Measurements from ENCODE around the gene IL22. TPM values are rescaled to one million over a fixed set of nuclear protein-coding genes. Genes with fewer than 3 reads are reported as not detected.

Gene IL22
- total and polyA plus RNA-seq, 9 of the 15 experiments (the other 6 are each of a cell fraction or from before 2014, with no cell fraction given): not detected

DNA sequence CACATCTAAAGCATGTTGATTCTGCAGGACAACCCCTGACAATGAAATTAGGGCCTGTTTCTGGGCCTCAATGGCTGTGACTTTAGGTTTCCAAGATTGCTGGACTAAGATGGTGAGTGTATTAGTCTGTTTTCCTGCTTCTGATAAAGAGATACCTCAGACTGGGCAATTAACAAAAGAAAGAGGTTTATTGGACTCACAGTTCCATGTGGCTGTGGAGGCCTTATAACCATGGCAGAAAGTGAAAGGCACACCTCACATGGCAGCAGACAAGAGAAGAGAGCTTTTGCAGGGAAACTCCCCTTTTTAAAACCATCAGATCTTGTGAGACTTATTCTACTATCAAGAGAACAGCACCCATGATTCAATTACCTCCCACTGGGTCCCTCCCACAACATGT lies 10.6 kb downstream of the IL22 start:
- H3K36me3 ChIP-seq (ENCODE audit: control insufficient read depth, insufficient read depth, low read length): no peaks in the 10 kb centered on the region
- ATAC-seq (no peak), FAIRE-seq (no peak), DNase-seq (ENCODE audit: extremely low read depth in 1 of 4, low spot score in 3 of 4) (no peak)
- TF ChIP-seq ILK (tag; IDR thresholded peaks at IDR 0.05; ENCODE audit: borderline replicate concordance, low read depth) (no peak), ESRRB (CRISPR knock-in tag; IDR thresholded peaks at IDR 0.05; ENCODE audit: borderline replicate concordance) (no peak), CBFA2T3 (IDR thresholded peaks at IDR 0.05) (peak; percentile 16; the same call in 1 of the 2 replicates), SP2 (IDR thresholded peaks at IDR 0.05; ENCODE audit: extremely low read depth, low read depth, low read length, poor library complexity, severe bottlenecking) (no peak), HDAC1 (IDR thresholded peaks at IDR 0.05) (no peak), TEAD2 (tag; IDR thresholded peaks at IDR 0.05) (no peak), ZNF766 (CRISPR knock-in tag; conservative IDR thresholded peaks at IDR 0.05) (peak; percentile 88)
- TF ChIP-seq, protein P1, sequence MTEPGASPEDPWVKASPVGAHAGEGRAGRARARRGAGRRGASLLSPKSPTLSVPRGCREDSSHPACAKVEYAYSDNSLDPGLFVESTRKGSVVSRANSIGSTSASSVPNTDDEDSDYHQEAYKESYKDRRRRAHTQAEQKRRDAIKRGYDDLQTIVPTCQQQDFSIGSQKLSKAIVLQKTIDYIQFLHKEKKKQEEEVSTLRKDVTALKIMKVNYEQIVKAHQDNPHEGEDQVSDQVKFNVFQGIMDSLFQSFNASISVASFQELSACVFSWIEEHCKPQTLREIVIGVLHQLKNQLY (CRISPR knock-in tag; conservative IDR thresholded peaks at IDR 0.05): no peak
- no peaks in the 10 kb centered on the region for H3K79me2 ChIP-seq (ENCODE audit: control insufficient read depth, insufficient read depth, low read length)
- H2AFZ ChIP-seq (ENCODE audit: low read depth, low read length): no peak overlapping the region
- no peaks in the 10 kb centered on the region for H3K9me1 ChIP-seq (ENCODE audit: control insufficient read depth, insufficient read depth, low read length)
- H3K27me3 ChIP-seq (ENCODE audit: control insufficient read depth in 2 of 2, insufficient read depth in 2 of 2, low read length in 2 of 2): peaks cover 0 to 12% of the 10 kb centered on the region in 2 experiments; a peak in 2 of 5 replicates
- H3K4me3 ChIP-seq: no peak overlapping the region
- in situ Hi-C loops (cut with MboI): no loop called here
- H3K4me2 ChIP-seq (ENCODE audit: insufficient read depth, low read length): no peak overlapping the region
- H3K4me1 ChIP-seq (replicated peaks in 1 of 2; ENCODE audit: control insufficient read depth in 2 of 2, insufficient read depth in 2 of 2, low read length in 2 of 2): peaks cover 0 to 5% of the 10 kb centered on the region in 2 experiments; a peak in 3 of 5 replicates
- POLR2A ChIA-PET: interaction anchor here (0.7 kb wide), 1 partner anchor 536 kb away, joined by 3 read pairs; no protein-coding TSS in a partner anchor
- BruUV-seq (replicated peaks): no TSS peak
- no peak overlapping the region for H3K9ac ChIP-seq (ENCODE audit: insufficient read depth in 1 of 2, low read depth in 2 of 2, low read length in 2 of 2)
- H3K27ac ChIP-seq (ENCODE audit: extremely low read depth, low read depth, low read length): no peak overlapping the region
- H4K20me1 ChIP-seq (replicated peaks; ENCODE audit: control insufficient read depth, insufficient read depth, low read length): no peaks in the 10 kb centered on the region
- CTCF ChIA-PET (ENCODE audit: low intra/inter-chr PET ratio): interaction anchor here (0.7 kb wide), 1 partner anchor 36 kb away, joined by 3 read pairs; no protein-coding TSS in a partner anchor
- intact Hi-C loops (cut with micrococcal nuclease): no loop called here
- no peaks in the 10 kb centered on the region for H3K9me3 ChIP-seq (replicated peaks; ENCODE audit: control insufficient read depth, insufficient read depth, low read depth, low read length)
